T47D (cell line): ENCODE measurements around the gene CLCN3.

ENCODE experiments used
- DNase-seq, 2 experiments: peaks; one replicate each; pipeline versions ENCODE4 v3.0.0 to v3.0.0-alpha.2; 2011 to 2012; ENCODE audit warnings: low read depth in 1 of 2, low spot score in 1 of 2
- JUND ChIP-seq: IDR thresholded peaks from 2 replicates; pipeline ENCODE4 v1.6.1; 2012; ENCODE audit warnings: low read depth
- in situ Hi-C: cut with HindIII; loops from 2 replicates; pipeline ENCODE4 v1.10.0; 2016; ENCODE audit warnings: low sequenced_read_pairs, low pct_unique_long_range_greater_than_20kb

The CLCN3 gene

GRCh38 chr4:169604131-169604900, 16.1 kb upstream of the CLCN3 start:
- no peak for DNase-seq
- in situ Hi-C loops: no loop called here

GRCh38 chr4:169604903-169605331, 15.5 kb upstream of the CLCN3 start:
- no peak for DNase-seq
- in situ Hi-C loops: no loop called here
- no peak for TF ChIP-seq JUND

More at GRCh38 chr4:169604131-169604900, 16.1 kb upstream of the CLCN3 start:
- TF ChIP-seq JUND: no peak

GRCh38 chr4:169611157-169611556, 9.2 kb upstream of the CLCN3 start:
- in situ Hi-C loops: no loop called here
- DNase-seq: no peak
- TF ChIP-seq JUND: no peak

GRCh38 chr4:169611991-169612870, 8.1 kb upstream of the CLCN3 start, which contains the start of gene NEK1:
TSS of gene NEK1 (minus strand) at chr4:169612583. CDS start at chr4:169602630, 9,953 bp downstream.
- in situ Hi-C loops: no loop called here
- no peak for TF ChIP-seq JUND

GRCh38 chr4:169612871-169613859, 7.2 kb upstream of the CLCN3 start:
- in situ Hi-C loops: no loop called here
- peak; percentile 11 to 87 for DNase-seq
- TF ChIP-seq JUND: no peak

More at GRCh38 chr4:169611991-169612870, 8.1 kb upstream of the CLCN3 start, which contains the start of gene NEK1:
- peak; percentile 57 to 89 for DNase-seq

- TF ChIP-seq JUND: no peak
- in situ Hi-C loops: no loop called here
Observed at GRCh38 chr4:169615467-169616106, 4.8 kb upstream of the CLCN3 start.

GRCh38 chr4:169616846-169617245, 3.5 kb upstream of the CLCN3 start:
- no peak for DNase-seq
- in situ Hi-C loops: no loop called here
- no peak for TF ChIP-seq JUND

More at GRCh38 chr4:169615467-169616106, 4.8 kb upstream of the CLCN3 start:
- DNase-seq: no peak

- DNase-seq: no peak
- TF ChIP-seq JUND: no peak
- in situ Hi-C loops: no loop called here
Observed at GRCh38 chr4:169617306-169617705, 3.1 kb upstream of the CLCN3 start.

- in situ Hi-C loops: no loop called here
- TF ChIP-seq JUND: no peak
- DNase-seq: peak in 1 of 2 experiments; percentile 39
Observed at GRCh38 chr4:169618286-169618685, 2.1 kb upstream of the CLCN3 start.

GRCh38 chr4:169618986-169619385, 1.4 kb upstream of the CLCN3 start:
- in situ Hi-C loops: no loop called here
- no peak for DNase-seq
- no peak for TF ChIP-seq JUND

GRCh38 chr4:169619518-169619957, 840 bp upstream of the CLCN3 start:
- DNase-seq: peak in 1 of 2 experiments; percentile 77
- in situ Hi-C loops: no loop called here
- TF ChIP-seq JUND: no peak
